SKM-1 (cell line): ENCODE data around the gene REV1.
"Not testable (repeated sequence)": the region's sequence is repeated elsewhere in the genome, so short reads cannot be mapped to it uniquely, and the experiment has no call there.

Source experiments
- DNase-seq: peaks from one replicate; lab custom pipeline; 2025; ENCODE audit not compliant: unreplicated experiment; lab: John Stamatoyannopoulos, UW

Gene REV1

GRCh38 chr2:99365661-99366060 lies 124.2 kb downstream of the REV1 start:
- DNase-seq = no peak

GRCh38 chr2:99356853-99357252 lies 133.0 kb downstream of the REV1 start:
- no peak for DNase-seq

- DNase-seq = not testable (repeated sequence)
Measured at GRCh38 chr2:99354825-99355224, 135.0 kb downstream of the REV1 start.

- no peak for DNase-seq
Measured at GRCh38 chr2:99354070-99354469, 135.7 kb downstream of the REV1 start.
